ENCODE data around the gene AGXT. TPM values are rescaled to one million over a fixed set of nuclear protein-coding genes. Genes with fewer than 3 reads are reported as not detected.

AGXT gene
- total RNA-seq, 3 donors from 2014 or later, result 0.22 to 4.1 (median 1.0) TPM

GRCh38 chr2:240846873-240847595 is 21.6 kb upstream of the AGXT start:
- intact Hi-C loops (cut with DNase I, micrococcal nuclease), result no loop called here
- Histone ChIP-seq H3K36me3 (ENCODE audit: low read depth) (no peaks in the 10 kb centered on the region), H3K9me3 (no peaks in the 10 kb centered on the region), H3K4me3 (no peak overlapping the region), H3K4me1 (ENCODE audit: low read depth) (peaks cover 10% of the 10 kb centered on the region)
- no peak for TF ChIP-seq CTCF (IDR thresholded peaks at IDR 0.05)
- ATAC-seq (peak; percentile 48), DNase-seq (peak in 2 of 3 donors; percentile 64 to 70)

- ATAC-seq, result no peak
- Histone ChIP-seq H3K9me3 (no peaks in the 10 kb centered on the region), H3K4me3 (no peak overlapping the region), H3K4me1 (ENCODE audit: low read depth) (peaks cover 10% of the 10 kb centered on the region), H3K36me3 (ENCODE audit: low read depth) (no peaks in the 10 kb centered on the region)
- no peak for DNase-seq
- no peak for TF ChIP-seq CTCF (IDR thresholded peaks at IDR 0.05)
- intact Hi-C loops (cut with DNase I, micrococcal nuclease), result no loop called here
Measured at GRCh38 chr2:240847817-240848216, 20.8 kb upstream of the AGXT start.

- ATAC-seq, result no peak
- no peak for DNase-seq
- TF ChIP-seq CTCF (IDR thresholded peaks at IDR 0.05), result no peak
- Histone ChIP-seq H3K36me3 (ENCODE audit: low read depth) (no peaks in the 10 kb centered on the region), H3K9me3 (no peaks in the 10 kb centered on the region), H3K4me1 (ENCODE audit: low read depth) (peaks cover 10% of the 10 kb centered on the region), H3K4me3 (no peak overlapping the region)
- intact Hi-C loops (cut with DNase I, micrococcal nuclease), result no loop called here
Measured at GRCh38 chr2:240848900-240849680, 19.5 kb upstream of the AGXT start.

GRCh38 chr2:240850026-240850425 is 18.6 kb upstream of the AGXT start:
- DNase-seq, result no peak
- ATAC-seq, result no peak
- peaks cover 9% of the 10 kb centered on the region for H3K9me3 ChIP-seq
- H3K36me3 ChIP-seq (ENCODE audit: low read depth), result no peaks in the 10 kb centered on the region
- no peak overlapping the region for H3K4me3 ChIP-seq
- intact Hi-C loops (cut with DNase I, micrococcal nuclease), result no loop called here
- TF ChIP-seq CTCF (IDR thresholded peaks at IDR 0.05), result no peak
- H3K4me1 ChIP-seq (ENCODE audit: low read depth), result peaks cover 10% of the 10 kb centered on the region

- DNase-seq (no peak), ATAC-seq (no peak)
- intact Hi-C loops (cut with DNase I, micrococcal nuclease), result no loop called here
- Histone ChIP-seq H3K36me3 (ENCODE audit: low read depth) (no peaks in the 10 kb centered on the region), H3K9me3 (peaks cover 10% of the 10 kb centered on the region), H3K4me3 (no peak overlapping the region), H3K4me1 (ENCODE audit: low read depth) (peaks cover 10% of the 10 kb centered on the region)
- no peak for TF ChIP-seq CTCF (IDR thresholded peaks at IDR 0.05)
Measured at GRCh38 chr2:240850756-240851077, 17.9 kb upstream of the AGXT start.
